ENCODE data around the gene TSPEAR.
"Not testable (repeated sequence)": the region's sequence is repeated elsewhere in the genome, so short reads cannot be mapped to it uniquely, and the experiment has no call there.

Gene TSPEAR

DNA sequence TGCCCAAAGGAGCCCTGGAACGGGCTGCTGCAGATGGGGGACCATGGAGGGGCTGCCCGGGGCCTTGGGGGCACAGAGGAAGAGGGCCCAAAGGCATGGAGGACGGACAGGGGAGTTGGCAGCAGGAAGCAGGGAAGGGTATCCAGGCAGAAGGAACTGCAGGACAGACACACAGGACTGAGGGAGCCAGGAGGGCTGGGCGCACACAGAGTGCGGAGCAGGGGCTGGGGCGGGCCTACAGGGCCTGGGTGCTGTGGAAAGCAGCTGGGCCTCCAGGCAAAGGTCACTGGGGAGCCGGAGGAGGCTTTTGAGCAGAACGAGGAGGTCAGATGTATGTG is 199.5 kb downstream of the TSPEAR start:
- DNase-seq = no peak

DNA sequence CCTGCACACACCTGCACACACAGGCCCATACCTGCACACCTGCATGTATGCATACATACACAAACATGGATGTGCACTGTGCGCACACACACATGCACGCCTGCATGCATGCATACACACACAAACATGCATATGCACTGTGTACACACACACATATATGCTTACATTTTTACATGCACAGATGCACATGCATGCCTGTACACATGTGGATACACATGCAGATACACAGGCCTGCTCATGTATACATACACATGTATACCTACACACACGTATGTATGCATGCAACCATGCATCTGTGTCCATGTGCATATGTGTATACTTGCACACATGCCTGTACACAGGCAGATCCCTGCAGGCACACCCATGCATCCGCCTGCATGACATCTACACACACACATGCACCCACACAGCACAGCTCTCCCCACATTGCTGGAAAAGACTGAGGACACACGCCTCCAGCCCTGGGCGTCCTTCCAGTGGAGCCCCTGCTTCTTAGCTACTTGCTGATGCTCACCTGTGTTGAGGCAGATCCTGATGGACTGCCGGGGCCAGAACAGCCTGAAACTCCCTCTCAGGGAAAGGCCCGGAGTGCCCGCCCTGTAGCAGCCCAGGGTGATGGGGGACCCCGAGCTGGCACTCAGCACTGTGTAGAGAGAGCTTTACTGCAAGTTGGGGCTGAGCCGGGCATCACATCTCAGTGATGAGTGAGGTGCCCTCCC is 200.0 kb downstream of the TSPEAR start:
- no peak for DNase-seq

DNA sequence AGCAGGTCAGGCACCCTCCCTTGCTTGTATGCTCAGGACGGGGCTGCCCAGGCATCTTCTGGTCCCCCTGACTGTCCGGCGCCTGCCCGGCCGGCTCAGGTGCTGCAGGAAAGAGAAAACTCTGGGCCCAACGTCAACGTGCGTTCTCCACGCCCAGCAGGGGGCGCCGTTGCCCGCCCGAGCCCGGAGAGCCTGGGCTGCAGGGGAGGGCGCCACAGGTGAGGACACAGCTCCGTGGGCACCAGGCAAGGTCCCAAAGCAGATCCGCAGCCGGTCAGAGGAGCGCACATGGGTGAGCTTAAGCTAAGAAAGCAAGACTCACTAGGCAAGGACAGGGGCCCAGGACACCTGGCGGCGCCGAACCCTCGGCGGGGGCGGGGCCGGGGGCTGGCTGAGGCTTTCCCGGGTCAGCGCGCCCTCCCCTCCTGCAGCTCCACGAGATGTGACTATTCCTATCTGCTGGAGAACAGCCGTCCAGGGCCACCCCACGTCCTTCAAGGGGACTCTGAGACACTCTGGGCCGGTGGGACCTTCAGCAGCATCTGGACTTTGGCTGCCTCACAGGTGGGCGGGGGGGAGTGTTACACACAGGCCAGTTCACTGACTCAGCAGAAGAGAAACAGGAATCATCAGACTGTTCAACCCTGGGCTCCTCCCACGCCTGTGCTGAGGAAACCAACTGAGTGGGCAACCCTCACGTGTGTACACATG is 200.7 kb downstream of the TSPEAR start:
- peak; percentile 79 for DNase-seq

DNA sequence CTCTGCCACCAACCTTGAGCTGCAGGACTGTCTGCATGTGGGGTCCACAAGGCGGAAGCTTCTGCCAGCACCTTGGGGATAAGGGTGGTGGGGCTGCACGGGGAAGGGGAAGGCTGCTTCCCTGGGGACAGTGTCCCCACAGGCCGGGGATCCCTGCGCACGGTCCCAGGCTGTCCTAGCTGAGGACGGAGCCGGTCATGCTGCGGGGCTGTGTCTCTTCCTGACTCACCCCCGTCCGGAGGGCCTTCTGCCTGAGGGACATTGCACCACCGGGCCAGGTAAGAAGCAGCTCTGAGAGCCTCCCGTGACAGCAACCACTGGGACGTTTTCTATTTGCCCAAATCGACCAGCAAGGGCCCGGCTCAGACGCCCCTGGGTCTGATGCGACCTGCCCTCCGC is 201.3 kb downstream of the TSPEAR start:
- DNase-seq = no peak

DNA sequence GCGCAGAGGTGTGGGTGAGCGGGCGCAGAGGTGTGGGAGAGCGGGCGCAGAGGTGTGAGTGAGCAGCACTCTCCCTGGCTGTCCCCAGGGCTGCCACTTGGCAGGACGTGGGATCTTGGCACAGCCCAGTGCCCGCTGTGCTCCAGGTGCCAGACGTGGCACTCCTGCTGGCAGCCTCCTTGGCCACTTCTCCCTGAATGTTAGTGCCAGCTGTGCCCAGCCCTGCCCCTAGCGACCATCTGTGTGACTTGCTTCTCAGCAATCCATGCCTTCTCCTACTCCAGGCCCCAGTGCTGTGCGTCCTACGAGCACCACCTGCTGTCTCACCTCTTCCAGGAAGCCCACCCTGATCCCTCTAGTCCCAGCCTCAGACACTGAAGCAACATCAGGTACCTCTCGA is 201.8 kb downstream of the TSPEAR start:
- no peak for DNase-seq

DNA sequence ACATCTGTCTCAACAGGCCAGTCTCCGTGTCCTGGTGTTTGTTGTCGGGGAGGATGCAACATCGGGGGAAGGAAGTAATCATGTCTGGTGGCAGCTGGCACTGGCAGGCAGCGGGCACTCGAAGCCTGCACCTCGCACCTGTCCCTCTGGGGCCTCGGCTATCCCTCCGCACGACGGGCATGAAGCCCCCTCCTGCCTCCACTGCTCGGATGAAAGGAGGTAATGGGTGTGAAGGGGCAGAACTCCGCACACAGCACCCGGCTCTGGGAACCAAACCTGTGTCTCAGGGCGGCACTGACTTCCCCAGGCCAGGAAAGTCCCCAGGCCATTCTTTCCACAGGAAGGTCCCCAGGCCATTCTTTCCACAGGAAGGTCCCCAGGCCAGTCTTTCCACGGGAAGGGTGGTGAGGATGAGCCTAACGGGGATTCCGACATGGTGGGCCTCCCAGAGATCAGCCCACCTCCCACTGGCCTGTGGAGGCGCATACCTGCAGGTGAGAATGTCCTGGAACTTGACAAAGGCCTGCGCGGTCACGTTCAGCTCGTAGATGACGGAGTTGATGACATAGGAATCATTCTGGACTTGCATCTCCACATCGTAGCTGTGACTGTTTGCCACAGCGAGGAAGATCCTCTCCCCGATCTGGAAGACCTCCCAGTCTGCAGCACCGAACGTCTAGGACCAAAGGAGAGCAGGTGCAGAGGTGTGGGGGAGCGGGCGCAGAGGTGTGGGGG is 202.5 kb downstream of the TSPEAR start:
- DNase-seq = no peak

DNA sequence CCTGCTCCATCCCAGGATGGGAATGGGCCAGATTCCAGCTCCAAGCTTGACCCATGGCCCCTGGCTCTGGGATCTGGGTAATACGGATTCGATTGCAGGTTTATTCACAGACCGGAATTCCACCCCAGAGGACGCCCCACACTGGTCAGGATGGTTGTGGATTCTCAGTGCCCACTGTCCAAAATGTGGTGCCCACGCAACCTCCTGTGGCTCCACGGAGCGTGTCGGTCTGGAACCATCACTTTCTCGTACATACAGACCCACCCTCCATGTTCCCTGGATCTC is 203.0 kb downstream of the TSPEAR start:
- no peak for DNase-seq

DNA sequence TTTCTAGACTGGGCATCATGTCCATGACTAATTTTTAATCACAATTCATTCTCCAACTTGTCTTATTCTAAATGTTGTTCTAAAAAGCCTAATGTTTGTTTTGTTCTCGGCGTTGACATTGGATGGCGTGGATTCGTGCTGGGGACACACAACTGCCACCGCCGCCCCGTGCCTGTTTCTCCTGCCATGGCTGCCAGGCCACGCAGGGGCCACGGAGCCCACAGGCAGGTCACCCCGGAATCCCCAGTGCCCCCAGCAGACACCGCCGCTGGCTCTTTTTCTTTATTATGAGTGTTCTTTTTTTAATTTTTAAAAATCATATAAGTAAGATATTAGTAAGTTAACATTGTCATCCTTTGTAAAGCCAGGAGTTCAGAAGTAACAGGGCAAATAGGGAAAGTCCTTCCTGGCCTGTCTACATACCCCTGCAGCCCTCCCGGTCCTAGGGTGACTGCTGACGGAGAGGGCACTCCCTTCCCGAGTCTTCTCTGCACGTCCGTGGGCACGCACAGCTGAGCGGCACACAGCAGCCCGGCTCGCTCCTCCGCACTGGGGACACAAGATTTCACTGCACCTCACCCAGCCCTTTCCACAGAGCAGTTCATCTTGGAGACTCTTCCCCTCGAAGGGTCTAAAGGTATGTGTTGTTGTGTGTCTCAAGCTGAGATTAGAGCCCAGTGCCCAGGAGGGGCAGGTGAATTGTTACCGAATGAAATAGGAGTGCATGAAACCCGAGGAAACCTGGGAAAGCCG is 203.5 kb downstream of the TSPEAR start:
- DNase-seq = no peak

DNA sequence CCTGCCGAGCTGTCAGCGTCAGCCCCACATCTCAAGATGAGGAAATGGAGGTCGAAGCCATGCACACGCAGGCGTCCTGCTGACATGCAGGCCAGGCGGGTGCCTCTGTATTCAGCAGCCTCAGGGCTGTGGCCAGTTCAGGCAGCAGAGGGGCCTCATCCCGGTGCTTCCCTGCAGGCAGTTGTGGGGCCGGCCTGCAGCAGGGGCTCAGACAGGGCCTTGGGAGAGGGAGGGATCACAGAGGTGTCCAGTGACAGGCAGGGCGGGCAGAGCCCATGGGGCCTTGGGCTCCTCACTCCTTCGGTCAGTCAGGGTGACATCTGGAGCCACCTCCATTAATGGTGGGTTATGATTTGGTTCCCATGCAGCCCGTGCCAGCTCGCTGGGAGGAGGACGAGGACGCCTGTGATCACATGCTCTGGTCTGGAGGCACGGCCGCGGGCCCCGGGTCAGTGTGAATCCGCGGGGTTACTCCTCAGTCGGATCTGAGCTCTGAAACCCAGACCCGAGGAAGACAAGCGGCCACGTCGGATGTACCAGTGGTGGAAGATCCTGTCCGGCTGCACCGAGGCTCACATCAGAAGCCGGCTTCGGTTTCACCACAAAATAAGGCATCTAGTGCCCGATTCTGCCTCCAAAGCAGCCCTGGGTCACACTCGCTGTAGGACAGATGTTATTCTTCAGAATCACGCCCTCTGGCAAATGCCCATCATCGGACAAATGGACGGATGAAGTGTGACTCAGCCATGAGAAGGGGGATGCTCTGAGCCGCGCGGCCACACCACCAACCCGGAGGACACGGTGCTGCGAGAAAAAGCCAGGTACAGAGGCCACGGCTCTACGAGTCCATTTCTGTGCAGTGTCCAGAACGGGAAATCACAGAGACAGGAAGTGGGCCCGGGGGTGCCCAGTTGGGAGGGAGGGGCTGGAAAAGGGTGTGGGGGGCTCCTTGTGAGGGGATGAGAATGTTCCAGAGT is 204.8 kb downstream of the TSPEAR start:
- no peak for DNase-seq

DNA sequence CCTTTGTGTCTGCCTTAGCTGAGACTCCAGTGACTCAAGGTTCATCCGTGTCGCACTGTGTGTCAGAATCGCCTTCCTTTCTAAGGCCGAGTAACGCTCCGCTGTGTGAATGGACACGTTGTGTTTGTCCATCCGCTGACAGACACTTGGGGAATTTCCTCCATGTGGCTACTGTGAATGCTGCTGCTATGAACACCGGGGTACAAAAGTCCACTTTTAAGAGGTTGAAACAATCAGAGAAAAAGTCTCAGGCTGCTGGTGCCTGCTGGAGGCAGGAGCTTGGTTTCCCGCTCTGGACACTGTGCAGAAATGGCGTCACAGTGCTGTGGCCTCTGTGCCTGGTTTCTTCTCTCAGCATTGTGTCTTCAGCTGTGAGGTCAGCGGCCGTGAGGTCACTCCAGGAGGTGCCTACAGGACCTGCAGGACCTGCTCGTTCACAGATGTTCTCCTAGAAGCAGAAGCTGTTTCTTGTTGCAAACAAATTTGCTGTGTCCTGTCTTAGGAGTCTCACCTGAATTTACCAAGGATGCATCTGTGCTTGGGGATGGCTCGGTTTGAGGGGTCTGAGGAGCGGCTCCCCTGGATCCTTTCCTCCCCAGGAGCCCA is 205.6 kb downstream of the TSPEAR start:
- no peak for DNase-seq

DNA sequence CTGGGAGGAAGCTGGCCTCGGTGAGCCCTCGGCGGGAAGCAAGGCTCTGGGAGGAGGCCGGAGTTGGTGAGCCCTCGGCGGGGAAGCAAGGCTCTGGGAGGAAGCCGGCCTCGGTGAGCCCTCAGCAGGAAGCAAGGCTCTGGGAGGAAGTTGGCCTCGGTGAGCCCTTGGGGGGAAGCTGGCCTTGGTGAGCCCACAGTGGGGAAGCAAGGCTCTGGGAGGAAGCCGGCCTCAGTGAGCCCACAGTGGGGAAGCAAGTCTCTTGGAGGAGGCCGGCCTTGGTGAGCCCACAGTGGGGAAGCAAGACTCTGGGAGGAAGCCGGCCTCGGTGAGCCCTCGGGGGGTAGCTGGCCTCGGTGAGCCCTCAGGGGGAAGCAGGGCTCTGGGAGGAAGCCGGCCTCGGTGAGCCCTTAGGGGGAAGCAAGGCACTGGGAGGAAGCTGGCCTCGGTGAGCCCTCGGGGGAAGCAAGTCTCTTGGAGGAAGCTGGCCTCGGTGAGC is 207.4 kb downstream of the TSPEAR start:
- DNase-seq = no peak

DNA sequence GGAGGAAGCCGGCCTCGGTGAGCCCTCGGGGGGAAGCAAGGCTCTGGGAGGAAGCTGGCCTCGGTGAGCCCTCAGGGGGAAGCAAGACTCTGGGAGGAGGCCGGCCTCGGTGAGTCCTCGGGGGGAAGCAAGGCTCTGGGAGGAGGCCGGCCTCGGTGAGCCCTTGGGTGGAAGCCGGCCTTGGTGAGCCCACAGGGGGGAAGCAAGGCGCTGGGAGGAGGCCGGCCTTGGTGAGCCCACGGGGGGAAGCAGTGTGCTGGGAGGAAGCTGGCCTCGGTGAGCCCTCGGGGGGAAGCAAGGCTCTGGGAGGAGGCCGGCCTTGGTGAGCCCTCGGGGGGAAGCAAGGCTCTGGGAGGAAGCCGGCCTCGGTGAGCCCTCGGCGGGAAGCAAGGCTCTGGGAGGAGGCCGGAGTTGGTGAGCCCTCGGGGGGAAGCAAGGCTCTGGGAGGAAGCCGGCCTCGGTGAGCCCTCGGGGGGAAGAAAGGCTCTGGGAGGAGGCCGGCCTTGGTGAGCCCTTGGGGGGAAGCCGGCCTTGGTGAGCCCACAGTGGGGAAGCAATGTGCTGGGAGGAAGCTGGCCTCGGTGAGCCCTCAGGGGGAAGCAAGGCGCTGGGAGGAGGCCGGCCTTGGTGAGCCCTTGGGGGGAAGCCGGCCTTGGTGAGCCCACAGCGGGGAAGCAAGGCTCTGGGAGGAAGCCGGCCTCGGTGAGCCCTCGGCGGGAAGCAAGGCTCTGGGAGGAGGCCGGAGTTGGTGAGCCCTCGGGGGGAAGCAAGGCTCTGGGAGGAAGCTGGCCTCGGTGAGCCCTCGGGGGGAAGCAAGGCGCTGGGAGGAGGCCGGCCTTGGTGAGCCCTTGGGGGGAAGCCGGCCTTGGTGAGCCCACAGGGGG is 208.1 kb downstream of the TSPEAR start:
- not testable (repeated sequence) for DNase-seq

DNA sequence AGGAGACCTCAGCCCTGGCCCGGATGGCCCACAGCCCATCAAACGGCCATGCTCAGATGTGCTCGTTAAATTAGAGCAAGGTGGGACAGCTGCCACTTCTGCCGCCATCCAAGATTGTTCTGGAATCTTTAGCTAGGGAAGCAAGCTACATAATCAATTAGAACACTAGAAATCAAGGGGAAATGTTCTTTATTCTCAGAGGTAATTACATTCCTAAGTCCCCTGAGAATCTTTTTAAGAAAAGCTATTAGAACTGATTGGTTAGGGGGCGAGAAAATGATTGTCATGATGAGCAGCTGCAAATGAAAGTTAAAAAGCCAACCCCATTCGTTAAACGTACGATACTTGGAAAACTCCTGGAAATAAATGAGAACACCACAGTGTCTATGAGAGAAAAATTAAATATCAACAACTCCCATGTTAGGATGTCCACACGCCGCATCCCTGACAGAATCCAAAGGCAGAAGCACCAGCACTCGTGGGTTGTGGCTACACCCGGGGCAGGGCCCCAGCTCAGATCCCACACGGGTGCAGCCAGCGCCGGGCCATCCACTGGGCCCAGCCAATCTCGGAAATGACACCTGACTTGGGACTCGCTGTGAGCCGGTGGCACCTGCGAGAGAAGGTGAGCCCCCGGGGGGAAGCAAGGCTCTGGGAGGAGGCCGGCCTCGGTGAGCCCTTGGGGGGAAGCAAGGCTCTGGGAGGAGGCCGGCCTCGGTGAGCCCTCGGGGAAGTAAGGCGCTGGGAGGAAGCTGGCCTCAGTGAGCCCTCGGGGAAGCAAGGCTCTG is 209.0 kb downstream of the TSPEAR start:
- no peak for DNase-seq

DNA sequence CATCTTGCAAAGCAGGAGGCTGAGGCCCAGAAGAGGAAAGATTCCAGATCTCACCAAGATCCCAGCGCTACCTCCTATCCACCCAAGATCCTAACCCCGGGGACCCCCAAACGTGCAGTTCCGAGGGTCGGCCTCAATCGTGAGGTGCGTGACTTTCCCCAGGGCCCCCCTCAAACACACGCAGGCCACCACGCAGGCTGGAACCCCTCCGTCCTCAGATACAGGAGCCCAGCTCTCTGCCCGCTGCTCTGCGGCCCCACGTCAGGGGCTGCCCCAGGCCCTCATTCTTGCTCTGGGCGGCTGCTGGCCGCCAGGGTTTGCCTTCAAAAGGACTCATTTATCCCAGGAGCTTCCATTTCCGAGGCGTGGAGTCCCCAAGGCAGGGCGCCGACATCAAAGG is 211.3 kb downstream of the TSPEAR start:
- no peak for DNase-seq

DNA sequence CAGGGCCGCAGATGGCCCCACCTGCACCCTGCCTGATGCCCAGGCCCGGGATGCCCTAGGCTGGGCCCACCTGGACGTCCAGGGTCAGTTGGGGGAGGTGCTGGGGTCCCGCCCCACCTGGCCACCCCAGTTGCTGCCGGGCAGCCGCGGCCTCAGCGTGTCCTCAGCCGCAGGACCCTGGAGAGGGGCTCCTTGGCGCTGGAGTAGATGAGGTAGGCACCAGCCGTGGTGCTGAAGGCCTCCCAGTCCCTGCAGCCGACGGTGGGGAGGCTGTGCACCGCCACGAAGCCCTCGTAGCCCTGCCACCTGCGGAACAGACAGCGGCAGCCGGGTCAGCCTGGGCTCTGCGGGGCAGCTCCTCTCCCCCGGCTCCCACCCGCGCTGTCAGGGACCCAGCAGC is 211.7 kb downstream of the TSPEAR start:
- no peak for DNase-seq

DNA sequence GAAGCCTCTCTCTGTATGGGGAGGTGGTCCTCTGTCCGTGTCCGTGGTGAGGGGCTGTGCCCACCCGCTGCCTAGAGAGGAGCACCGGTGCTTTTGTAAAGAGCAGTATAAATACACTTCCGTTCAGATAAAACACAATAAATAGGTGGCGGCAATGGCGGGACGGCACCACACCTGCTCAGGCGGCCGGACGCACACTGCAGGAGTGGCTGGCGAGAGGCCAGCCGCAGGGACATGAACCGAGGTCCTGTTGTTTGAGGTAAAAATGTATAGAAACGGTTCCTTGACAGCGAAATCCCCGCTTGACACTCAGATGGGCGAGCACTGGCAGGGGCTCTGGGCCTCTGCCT is 212.2 kb downstream of the TSPEAR start:
- no peak for DNase-seq

DNA sequence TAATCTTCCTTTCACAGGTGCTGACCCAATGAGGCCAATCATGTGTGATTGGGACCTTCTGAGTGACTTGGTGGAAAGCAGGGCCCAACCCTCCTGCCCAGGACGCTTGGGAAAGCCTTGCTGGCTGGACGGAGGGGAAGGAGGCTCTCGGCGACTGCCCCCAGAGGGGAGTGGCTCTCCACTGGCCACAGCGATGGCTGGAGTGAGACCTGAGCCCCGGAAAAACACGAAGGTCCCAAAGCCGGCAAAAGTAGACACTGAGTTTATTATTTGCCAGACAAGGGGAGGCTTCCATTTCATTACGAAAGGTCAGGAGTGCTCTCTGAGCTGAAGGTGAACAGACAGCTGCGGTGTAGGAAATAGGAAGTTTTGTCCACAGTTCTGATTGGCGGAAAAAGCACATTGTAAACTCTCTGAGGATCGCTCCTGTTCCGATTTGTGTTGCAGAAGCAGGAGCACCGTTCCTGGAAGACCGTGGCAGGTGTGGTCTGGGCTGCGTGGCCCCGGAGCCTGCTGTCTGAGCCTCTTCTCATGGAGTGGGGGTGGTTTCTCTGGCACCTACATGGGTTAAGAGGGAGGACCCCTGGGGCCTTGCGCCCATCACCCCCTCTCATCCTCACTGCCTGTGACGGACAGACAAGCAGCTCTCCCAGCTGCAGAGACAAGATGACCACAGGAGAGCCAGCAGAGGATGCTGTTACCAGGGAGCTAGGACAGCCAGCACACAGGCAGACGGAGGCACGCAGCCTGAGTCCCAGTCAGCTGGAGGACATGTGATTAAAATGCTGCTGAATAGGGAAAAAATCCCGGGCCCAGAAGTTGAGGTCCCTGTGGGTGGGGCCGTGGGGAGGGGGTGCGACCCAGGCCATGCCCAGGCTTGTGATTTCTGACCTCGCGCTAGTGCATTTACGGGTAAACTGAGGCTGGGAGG is 212.8 kb downstream of the TSPEAR start:
- DNase-seq = no peak

DNA sequence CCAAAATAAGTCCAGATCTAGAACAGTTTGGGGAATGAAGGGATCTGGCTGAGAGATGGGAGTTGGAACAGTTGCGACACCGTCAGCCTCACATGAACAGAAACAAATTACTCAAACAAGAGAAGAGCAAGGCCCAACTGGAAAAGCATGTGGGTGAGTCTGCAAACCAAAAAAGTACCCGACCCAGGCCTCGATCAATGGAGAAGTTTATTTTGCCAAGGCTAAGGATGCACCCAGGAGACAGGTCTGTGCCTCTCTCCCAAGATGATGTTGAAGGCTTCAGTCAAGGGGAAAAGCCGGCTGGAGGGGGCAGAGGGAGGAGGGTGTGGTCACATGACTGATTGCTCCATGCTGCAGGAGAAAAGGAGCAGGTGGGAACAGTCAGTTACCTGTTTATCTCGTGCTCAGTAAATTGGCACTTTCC is 213.7 kb downstream of the TSPEAR start:
- no peak for DNase-seq
